Mesodermal cell (in vitro differentiated cells): ENCODE data around the gene EPX.

Source experiments
- H3K27ac ChIP-seq: 2 replicates; pipeline ENCODE4 v1.7.0; 2013; ENCODE audit warnings: mild to moderate bottlenecking, low read depth, low read length, moderate library complexity; ENCODE audit not compliant: severe bottlenecking
- H3K36me3 ChIP-seq: 2 replicates; pipeline ENCODE4 v1.7.1; 2013; ENCODE audit warnings: mild to moderate bottlenecking, low read length, moderate library complexity; ENCODE audit not compliant: control insufficient read depth, insufficient read depth
- H3K4me1 ChIP-seq: one replicate; pipeline ENCODE4 v1.7.1; 2013; ENCODE audit warnings: mild to moderate bottlenecking, low read length; ENCODE audit not compliant: insufficient read depth, control insufficient read depth, poor library complexity, severe bottlenecking
- H3K4me3 ChIP-seq: 2 replicates; pipeline ENCODE4 v1.7.0; 2013; ENCODE audit warnings: low read length, control low read depth, mild to moderate bottlenecking; ENCODE audit not compliant: insufficient read depth, poor library complexity, severe bottlenecking; ENCODE audit errors: extremely low read depth
- H3K9me3 ChIP-seq: 2 replicates; pipeline ENCODE4 v1.7.1; 2013; ENCODE audit warnings: mild to moderate bottlenecking, low read length, moderate library complexity; ENCODE audit not compliant: control insufficient read depth
- WGBS, 2 experiments: methylation state at CpG; one replicate each; pipeline ENCODE4 v1.1.5; 2013; ENCODE audit warnings: missing lambda C conversion rate in 2 of 2; ENCODE audit not compliant: insufficient coverage in 2 of 2; 5-methylcytosine and 5-hydroxymethylcytosine counted together

Gene EPX

DNA sequence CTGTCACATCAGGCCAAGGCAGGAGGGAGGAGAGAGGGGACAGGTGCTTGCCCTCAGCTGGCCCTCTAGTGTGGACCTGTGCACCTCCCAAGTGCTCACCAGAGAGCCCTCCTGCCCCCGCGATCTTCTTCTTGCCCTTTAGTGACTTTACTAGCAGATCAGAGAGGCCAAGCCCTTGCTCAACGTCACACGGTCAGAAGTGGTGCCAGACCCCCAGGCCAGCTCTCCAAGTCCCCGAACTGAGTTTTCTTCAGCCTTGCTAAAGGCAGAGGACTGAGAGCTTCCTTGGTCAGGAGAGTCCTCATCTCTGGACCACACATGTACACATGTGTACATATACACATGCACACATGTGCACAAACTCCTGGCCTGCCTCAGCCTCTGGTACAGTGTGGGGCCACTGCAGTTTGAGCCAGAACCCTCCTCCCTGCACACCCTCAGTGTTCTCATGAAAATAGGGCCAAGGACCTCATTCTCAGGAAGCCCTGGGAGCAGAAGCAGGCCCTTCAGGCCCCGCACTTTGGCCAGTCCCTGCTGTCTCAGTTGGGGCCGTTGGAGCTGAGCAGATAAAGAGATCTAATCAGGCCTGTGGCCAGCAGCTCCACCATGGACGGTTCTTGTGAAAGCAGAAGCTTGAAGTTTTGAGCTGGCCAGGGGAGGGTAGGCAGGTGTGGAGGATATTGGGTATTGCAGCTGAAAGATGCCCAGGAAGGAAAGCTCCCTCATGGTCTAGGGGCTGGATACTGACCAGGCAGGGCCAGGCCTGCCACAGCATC lies 7.4 kb upstream of the EPX start:
- no peak overlapping the region for H3K4me3 ChIP-seq
- H3K27ac ChIP-seq: no peak overlapping the region
- 88 to 97% methylated on average over 8 of the region's 8 CpGs for whole genome bisulfite sequencing, 2 experiments
- H3K36me3 ChIP-seq: no peaks in the 10 kb centered on the region
- H3K9me3 ChIP-seq: no peaks in the 10 kb centered on the region
- peaks cover 9% of the 10 kb centered on the region for H3K4me1 ChIP-seq

- H3K27ac ChIP-seq: no peak overlapping the region
These were observed 5.9 kb upstream of the EPX start for GRCh38 chr17:58186591-58186990.

DNA sequence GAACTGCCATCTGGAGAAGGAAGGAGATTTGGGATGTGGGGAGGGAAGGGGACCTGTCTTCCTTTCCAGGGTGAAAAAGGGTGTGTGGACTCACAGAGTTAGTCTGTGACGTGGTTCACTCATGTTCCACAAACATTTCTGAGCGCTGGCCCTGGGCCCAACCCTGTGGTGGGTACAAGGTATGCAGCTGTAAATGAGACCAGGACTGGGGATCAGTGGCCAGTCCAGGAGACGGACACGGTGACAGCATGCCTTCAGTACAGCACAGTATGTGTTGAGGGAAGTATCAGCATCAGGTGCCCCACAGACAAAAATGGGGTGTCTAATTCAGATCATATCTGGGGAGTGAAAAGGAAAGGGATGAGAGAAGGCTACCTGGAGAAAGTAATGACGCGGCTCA lies 5.5 kb upstream of the EPX start:
- WGBS, 2 experiments: 93 to 95% methylated on average over 5 to 6 of the region's 6 CpGs
- no peaks in the 10 kb centered on the region for H3K36me3 ChIP-seq
- no peak overlapping the region for H3K4me3 ChIP-seq
- H3K9me3 ChIP-seq: no peaks in the 10 kb centered on the region
- H3K27ac ChIP-seq: no peak overlapping the region
- peaks cover 9% of the 10 kb centered on the region for H3K4me1 ChIP-seq

More at GRCh38 chr17:58186591-58186990, 5.9 kb upstream of the EPX start:
- 77 to 94% methylated on average over 3 of the region's 4 CpGs for WGBS, 2 experiments
- Histone ChIP-seq H3K4me1 (peaks cover 9% of the 10 kb centered on the region), H3K9me3 (no peaks in the 10 kb centered on the region), H3K4me3 (no peak overlapping the region), H3K36me3 (no peaks in the 10 kb centered on the region)

- no peak overlapping the region for H3K27ac ChIP-seq
- peaks cover 9% of the 10 kb centered on the region for H3K4me1 ChIP-seq
- no peaks in the 10 kb centered on the region for H3K9me3 ChIP-seq
These were observed 4.9 kb upstream of the EPX start for GRCh38 chr17:58187675-58188074.

GRCh38 chr17:58189436-58190146 lies 2.9 kb upstream of the EPX start:
- Histone ChIP-seq H3K4me3 (no peak overlapping the region), H3K4me1 (peaks cover 3% of the 10 kb centered on the region), H3K9me3 (no peaks in the 10 kb centered on the region), H3K36me3 (no peaks in the 10 kb centered on the region), H3K27ac (no peak overlapping the region)
- 88% methylated on average over 4 to 11 of the region's 11 CpGs for WGBS, 2 experiments

More at GRCh38 chr17:58187675-58188074, 4.9 kb upstream of the EPX start:
- Histone ChIP-seq H3K36me3 (no peaks in the 10 kb centered on the region), H3K4me3 (no peak overlapping the region)
- WGBS, 2 experiments: 83 to 93% methylated on average over 2 to 3 of the region's 7 CpGs

- Histone ChIP-seq H3K4me1 (no peaks in the 10 kb centered on the region), H3K36me3 (no peaks in the 10 kb centered on the region), H3K27ac (no peak overlapping the region), H3K9me3 (no peaks in the 10 kb centered on the region), H3K4me3 (no peak overlapping the region)
- 66 to 71% methylated on average over 14 of the region's 14 CpGs for WGBS, 2 experiments
These were observed 1.2 kb upstream of the EPX start for GRCh38 chr17:58191241-58191896.

DNA sequence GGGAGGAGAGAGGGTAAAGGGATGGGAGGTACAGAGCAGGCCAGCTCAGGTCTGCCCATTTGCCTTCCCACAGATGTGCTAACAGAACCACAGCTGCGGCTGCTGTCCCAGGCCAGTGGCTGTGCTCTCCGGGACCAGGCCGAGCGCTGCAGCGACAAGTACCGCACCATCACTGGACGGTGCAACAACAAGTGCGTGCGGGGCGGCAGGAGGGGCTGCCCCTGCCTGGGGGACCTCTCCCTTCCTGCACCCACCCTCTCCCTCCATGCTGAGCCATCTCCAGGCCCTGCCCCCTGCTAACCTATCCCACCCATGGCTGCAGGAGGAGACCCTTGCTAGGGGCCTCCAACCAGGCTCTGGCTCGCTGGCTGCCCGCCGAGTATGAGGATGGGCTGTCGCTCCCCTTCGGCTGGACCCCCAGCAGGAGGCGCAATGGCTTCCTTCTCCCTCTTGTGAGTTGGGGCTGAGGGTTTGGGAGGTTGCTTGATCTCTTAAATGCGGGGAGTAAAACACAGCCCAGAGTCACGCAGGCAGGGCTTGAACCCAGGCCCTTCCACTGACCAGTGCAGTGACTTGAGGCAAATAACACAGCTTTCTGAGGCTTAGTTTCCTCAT lies 1.2 kb downstream of the EPX start:
- Histone ChIP-seq H3K4me1 (no peaks in the 10 kb centered on the region), H3K4me3 (no peak overlapping the region), H3K9me3 (no peaks in the 10 kb centered on the region), H3K27ac (no peak overlapping the region), H3K36me3 (no peaks in the 10 kb centered on the region)
- WGBS, 2 experiments: 80 to 94% methylated on average over 16 to 17 of the region's 18 CpGs

GRCh38 chr17:58195518-58196123 lies 3.1 kb downstream of the EPX start:
- no peaks in the 10 kb centered on the region for H3K9me3 ChIP-seq
- H3K4me1 ChIP-seq: no peaks in the 10 kb centered on the region
- WGBS, 2 experiments: 80 to 100% methylated on average over 1 to 2 of the region's 5 CpGs
- H3K27ac ChIP-seq: no peak overlapping the region
- H3K4me3 ChIP-seq: no peak overlapping the region
- H3K36me3 ChIP-seq: no peaks in the 10 kb centered on the region

DNA sequence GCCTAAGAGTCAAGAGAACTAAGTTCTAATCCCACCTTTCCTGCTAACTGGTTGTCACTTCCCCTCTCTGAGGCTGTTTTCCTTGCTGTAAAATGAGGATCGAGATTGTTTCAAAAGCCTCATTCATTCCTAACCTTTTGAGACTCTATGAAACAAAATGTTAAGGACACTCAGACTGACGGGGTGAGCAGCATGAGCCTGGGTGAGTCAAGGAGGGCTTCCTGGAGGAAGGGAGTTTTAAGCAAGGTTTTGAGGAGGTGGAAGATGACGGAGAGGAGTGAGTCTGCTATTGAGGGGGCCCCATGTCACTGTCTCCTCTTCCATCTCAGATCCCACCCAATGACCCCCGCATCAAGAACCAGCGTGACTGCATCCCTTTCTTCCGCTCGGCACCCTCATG lies 4.1 kb downstream of the EPX start:
- no peak overlapping the region for H3K4me3 ChIP-seq
- no peaks in the 10 kb centered on the region for H3K4me1 ChIP-seq
- WGBS, 2 experiments: 97 to 100% methylated on average over 2 to 5 of the region's 7 CpGs
- H3K9me3 ChIP-seq: no peaks in the 10 kb centered on the region
- no peak overlapping the region for H3K27ac ChIP-seq
- no peaks in the 10 kb centered on the region for H3K36me3 ChIP-seq

DNA sequence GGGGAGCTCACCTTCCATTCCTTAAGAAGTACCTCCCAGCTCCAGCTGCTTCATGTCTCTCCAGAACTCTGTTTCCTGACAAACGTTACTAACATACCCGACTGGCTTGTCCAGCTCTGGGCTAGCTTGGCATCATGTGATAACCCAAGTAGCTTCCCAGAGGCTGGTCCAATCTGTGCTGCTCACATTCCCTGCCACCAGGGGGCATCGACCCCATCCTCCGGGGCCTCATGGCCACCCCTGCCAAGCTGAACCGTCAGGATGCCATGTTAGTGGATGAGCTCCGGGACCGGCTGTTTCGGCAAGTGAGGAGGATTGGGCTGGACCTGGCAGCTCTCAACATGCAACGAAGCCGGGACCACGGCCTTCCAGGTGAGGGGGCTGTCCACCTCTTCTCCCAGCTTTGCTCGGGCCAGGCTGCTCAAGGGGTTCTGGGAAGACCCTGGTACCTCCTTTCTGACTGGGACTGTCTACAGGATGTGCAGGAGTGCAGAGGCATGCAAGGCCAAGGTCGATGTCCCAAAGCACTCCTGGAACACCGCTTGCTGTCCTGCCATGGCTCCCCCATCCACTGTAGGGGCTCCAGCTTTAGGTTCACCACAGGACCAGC lies 7.6 kb downstream of the EPX start:
- Histone ChIP-seq H3K36me3 (peaks cover 3% of the 10 kb centered on the region), H3K9me3 (no peaks in the 10 kb centered on the region), H3K4me1 (no peaks in the 10 kb centered on the region), H3K27ac (no peak overlapping the region), H3K4me3 (no peak overlapping the region)
- WGBS, 2 experiments: 55 to 67% methylated on average over 13 to 14 of the region's 14 CpGs
